Superior temporal gyrus (tissue), 1 donor: ENCODE results near the gene MATK.
"Not testable (repeated sequence)": the region's sequence is repeated elsewhere in the genome, so short reads cannot be mapped to it uniquely, and the experiment has no call there.

Experiments used
- DNase-seq: peaks from one replicate; pipeline ENCODE4 v3.0.0-alpha.2; 2016; ENCODE audit errors: extremely low spot score

Gene MATK

GRCh38 chr19:3771000-3771905 is 14.9 kb downstream of the MATK start:
- DNase-seq: no peak

- no peak for DNase-seq
These were observed 15.8 kb downstream of the MATK start for GRCh38 chr19:3770136-3770999.

DNA sequence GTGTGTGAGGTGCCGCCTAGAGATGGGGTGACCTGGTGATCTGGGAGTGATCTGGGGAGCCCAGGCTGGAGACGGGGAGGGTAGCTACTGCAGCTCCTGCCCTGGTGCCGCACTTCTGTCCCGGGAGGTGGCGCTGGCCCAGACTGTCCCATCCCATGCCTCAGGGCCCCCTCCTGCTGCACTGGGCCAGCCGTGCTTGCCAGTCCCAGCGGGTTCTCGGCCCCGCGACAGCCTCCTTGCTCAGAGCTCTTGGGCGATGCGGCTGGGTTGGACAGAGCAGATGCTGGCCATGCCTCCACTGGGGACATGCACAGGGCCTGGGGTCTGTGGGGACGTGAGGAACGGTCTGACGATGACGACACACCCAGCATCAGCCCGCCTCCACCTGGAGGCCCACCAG is 16.7 kb downstream of the MATK start:
- no peak for DNase-seq

DNA sequence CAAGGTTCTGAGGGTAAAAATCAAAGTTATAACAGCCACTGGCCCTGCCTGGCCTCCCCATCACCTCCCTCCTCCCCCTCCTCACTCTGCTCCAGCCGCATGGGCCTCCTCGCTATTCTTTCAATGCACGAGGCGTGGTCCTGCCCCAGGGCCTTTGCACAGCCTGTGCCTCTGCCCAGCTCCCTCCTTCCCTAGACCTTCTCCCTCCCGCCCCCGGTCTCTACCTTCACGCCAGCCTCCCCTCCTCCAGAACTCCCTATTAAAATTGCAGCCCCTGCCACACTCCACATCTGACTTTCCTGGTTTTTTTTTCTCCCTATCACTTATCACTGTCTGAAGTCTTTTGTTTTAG is 17.5 kb downstream of the MATK start:
- DNase-seq: no peak

DNA sequence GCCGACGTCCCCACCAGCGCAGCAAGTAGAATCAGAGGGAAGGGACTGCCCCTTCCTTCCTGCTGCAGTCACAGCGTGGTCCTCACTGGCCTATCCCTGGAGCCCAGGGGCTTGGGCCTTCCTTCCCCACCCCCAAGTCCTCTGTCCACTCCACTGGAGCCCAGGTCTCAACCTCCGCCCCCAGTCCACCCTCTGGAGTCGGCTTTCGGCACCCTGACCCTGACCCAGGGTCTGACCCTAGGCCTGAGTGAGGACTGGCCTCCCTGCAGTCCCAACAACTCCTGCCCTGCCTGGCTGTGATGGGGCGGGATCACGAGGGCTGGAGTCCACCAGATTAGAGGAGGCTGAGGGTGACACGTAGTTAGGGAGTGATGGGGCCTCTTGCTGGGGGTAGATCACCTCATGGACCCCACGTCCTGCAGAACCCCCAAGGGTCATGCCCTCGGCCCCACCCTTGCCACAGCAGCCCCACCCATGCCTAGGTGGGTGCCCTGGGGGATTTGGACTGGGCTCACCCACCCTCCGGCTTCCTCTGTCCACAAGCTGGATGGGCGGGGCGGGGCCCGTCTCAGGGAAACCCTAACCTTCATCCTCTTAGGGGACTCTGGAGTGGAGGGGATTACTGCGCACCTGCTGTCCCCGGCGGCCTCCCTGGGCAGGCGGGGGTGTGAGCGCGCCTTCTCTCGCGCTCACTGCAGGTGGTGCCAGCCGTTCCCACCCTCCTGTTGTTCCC is 18.0 kb downstream of the MATK start:
- DNase-seq: no peak

- no peak for DNase-seq
These were observed 19.1 kb downstream of the MATK start for GRCh38 chr19:3767050-3767449.

DNA sequence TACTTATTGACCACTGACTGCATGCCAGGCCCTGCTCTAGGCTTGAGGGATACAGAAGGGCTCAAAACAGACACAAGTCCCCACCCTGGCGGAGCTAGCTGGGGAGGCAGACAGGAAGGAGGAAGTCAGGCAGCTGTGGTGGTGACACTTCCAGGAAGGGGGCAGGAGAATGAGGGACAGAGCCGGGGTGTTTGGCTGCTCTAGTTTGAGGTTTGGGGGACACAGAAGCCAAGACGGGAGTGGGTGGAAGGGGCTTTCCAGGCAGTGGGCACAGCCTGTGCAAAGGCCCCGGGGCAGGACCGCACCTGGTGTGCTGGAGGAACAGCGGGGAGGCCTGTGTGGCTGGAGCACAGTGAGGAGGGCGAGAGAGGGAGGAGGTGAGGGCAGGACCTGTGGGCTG is 19.7 kb downstream of the MATK start:
- no peak for DNase-seq

GRCh38 chr19:3765757-3766156 is 20.4 kb downstream of the MATK start:
- not testable (repeated sequence) for DNase-seq

- no peak for DNase-seq
These were observed 21.1 kb downstream of the MATK start for GRCh38 chr19:3765121-3765520.

DNA sequence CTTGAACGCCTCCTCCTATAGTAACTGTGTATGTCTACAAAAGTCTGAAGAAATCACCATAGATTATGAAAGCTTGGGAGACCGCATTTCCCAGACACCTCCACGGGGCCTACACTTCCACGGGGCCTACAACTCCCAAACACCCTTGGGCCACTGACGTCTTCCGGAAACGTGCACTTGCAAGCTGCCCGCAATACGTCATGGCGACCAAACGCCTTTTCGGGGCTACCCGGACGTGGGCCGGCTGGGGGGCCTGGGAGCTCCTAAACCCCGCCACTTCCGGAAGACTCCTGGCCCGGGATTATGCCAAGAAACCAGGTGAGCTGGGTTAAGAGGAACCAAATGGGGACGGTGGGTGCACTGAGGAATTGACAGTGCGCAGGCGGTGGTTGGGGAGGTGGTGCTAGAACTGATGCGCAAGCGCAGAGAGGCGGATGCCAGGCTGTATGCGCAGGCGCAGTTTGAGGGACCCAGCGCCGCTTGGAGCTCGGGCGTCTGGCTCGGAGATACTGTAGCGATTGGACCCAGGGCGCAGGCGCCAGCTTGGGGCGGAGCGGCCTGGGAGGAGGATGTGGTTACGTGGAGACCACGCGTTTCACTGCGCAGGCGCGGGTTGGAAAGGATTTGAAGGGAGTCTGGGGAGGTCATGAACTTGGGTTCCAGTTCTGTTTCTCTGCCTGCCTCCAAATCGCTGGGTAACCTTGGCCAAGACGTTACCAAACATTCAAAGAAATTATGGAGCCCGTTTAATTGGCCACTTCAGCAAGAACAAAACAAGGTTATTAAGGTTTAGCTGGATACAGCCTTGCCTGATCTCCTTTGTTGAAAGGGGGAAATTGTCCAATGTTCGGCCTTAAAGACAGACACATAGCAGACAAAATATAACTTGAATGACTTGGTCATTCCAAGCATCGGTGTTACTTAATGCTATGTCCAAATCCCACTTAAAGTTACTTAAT is 23.4 kb downstream of the MATK start, which contains the start of gene MRPL54:
MRPL54 (plus strand) TSS at position 182 of the 959 bp plus-strand sequence; CDS start at position 201, 19 bp downstream.
- peak; percentile 100 for DNase-seq

GRCh38 chr19:3762130-3762473 is 24.1 kb downstream of the MATK start:
- no peak for DNase-seq

DNA sequence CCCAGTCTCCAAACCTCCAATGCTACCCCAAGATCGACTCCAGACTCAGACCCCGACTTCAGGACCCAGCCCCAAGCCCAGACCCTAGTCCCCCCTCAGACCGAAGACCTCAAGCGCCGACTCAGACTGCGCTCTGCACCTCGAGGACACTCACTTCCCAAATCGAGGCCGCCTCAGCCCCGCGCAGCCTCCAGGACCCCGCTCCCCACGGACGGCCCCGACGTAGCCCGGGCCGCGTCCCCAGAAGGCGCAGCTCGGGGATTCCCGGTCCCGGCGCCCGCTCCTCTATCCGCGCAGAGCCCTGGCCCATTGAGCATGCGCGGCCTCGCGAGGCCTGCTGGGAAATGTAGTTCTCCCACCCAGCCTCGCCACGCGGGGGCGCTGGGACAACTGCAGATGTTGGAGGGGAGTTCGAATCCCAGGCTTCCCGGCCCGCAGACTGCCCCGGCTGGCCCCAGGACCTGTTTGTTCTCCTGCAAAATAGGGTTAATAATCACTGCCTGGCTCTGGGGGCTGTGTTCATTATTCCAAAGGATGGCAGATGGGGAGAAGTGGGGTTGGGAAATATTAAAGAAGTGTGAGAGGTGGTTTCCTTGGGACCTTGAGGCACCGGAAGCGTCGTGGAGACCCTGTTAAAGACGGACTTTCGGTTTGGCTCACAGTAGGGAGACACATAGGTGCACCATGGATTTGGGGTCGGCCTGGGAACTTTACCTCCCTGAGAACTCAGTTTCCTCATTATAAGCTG is 24.6 kb downstream of the MATK start, which contains the start of gene APBA3:
APBA3 (minus strand) TSS at position 311 of the 748 bp plus-strand sequence. CDS start 1,428 bp downstream, outside the sequence.
- DNase-seq: peak; percentile 93

DNA sequence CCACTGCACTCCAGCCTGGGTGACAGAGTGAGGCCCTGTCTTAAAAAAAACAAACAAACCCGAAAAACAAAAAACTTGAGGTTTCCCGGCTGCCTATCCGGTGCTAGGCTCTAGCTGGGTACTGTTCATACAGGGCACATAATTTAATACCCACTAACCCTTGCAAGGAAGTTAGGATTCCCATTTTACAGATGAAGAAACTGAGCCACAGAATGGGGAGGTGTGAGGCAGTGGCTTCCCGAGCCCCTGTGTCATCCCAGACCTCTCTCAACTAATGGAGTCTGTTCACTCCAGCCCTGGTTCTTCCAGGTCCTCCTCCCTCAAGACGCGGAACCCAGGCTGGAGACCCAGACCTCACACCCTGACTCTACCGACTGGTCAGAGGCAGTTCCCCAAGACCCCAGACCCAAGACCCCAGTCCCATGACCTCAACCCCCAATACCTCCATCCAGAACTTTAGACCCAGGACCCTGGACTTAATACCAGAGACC is 25.3 kb downstream of the MATK start:
- DNase-seq: no peak

GRCh38 chr19:3759482-3760254 is 26.5 kb downstream of the MATK start:
- DNase-seq: no peak

- not testable (repeated sequence) for DNase-seq
These were observed 27.9 kb downstream of the MATK start for GRCh38 chr19:3758297-3758696.

- not testable (repeated sequence) for DNase-seq
These were observed 28.5 kb downstream of the MATK start for GRCh38 chr19:3757705-3758104.

GRCh38 chr19:3753631-3754410 is 32.4 kb downstream of the MATK start:
- DNase-seq: no peak

DNA sequence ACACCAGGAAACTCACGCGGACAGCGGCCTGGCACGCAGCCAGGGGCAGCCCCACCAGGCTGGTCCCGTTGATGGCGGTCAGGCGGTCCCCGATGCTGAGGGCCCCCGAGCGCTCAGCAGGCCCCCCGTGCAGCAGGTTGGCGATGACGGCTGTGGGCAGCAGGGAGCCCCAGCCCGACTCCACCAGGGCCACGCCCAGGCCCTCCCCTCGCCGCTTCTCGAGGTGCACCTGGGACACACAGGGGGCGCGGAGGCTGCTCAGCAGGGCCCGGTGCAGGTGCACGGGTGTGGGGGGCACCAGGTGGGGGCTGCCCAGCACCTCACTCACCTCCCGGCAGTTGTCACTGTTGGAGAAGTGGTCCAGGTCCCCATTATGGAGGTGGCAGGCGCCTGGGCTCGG is 33.7 kb downstream of the MATK start:
- DNase-seq: no peak
